LoVo (cell line): ENCODE results near the gene CP.
A peak's percentile ranks its signal among the peaks of the same experiment; 100 is the strongest.
"Not testable (repeated sequence)": the region's sequence is repeated elsewhere in the genome, so short reads cannot be mapped to it uniquely, and the experiment has no call there.

Experiments used
- DNase-seq: peaks from one replicate; pipeline ENCODE4 v3.0.0-alpha.2; 2016; ENCODE audit warnings: low spot score

CP gene

DNA sequence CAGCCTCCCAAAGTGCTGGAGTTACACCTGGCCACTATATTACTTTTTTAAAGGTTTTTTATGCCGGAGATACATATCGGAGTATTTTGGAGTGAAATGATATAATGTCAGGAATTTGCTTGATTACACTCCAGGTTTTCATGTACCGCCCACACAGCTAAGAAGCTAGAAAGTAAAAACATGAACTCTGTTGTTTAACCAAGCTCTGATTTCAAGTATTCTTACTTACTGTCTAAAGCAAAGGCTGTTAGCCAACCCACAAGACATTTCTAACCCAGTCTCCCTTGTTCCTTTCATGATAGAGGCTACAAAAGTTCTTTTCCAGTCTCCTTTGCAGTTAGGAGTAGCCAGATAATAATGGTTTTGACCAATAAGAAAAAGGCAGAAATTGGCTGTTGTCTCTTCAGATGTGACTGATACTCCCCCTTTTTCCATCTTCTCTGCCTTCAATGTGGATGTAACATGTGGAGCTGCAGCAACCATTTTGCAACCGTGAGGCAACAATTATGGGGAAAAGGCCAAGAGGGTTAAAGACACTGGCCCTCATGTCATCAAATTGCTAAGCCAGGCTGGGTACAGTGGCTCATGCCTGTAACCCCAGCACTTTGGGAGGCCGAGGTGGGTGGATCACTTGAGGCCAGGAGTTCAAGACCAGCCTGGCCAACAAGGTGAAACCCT lies 6.1 kb upstream of the CP start:
- no peak for DNase-seq

DNA sequence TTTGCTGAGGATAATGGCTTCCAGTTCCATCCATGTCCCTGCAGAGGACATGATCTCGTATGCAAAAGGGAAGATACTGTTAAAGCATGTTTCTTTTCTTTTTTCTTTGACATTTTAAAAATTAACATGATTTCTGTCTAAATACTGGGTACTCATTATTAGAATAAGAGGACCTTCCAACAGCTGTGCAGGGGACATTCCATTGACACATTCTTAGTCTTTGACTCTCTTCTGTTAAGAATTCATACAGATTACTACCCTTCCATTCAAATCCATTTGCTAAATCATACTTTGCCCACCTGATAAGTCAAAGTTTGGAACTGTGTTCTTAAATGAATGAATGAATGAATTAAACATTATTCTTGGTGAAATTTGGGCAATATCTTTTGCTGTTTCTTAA lies 5.1 kb upstream of the CP start:
- DNase-seq, result no peak

DNA sequence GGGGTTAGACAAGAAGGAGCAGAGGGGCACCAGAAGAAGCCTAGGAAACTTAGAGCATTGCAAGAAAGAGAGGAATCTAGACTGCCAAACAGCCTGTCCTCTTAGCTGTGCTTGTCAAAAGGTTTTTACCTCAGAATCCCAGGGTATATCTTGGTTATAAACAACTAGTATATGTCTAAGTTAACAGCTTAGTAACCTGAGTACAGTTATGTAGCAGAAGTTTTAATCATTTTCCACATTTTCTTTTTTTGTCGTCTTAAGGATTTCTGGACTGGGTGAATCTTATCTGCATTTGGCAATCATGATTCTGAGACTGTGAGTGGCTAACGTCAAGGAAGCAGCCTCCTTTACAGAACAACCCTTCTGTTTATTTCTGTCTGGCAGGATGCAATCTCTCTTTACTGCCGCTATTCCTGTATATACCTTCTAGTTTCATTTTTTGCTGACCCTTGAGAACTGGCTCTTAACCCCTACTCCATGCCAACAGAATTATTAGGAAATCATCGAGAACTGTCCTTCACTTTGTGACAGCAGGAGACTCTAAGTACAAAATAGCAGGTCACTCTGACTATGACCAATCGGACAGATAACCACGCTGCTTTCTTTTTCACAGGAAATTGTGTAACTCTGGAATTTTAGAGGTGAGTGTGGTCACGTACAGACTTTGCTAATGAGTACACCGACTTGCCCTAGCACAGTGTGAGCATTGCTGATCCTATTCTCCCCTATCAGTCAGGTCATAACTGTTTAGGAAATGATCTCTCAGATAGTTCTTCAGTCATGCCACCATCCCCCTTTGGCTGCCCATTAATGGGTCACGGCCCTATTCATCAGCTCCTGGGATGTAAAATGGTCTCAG lies 3.3 kb upstream of the CP start:
- peak; percentile 25 for DNase-seq

DNA sequence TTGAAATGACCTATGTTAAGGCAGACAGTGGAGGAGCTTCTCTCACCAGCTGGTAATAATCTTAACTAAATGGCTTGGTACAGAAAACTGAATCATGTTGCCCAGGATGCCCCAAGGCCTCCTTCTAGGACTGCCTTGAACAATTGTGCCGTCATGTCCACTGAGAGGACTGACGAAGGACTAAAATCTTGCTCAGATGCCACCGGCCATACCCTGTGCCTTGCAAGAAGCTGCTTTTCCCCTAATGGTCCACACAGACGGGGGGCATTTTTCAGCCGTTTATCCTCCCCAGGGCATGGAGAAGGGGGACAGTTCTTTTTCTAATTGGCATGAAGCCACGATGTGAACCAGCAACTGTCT lies 1.8 kb upstream of the CP start:
- DNase-seq, result no peak

DNA sequence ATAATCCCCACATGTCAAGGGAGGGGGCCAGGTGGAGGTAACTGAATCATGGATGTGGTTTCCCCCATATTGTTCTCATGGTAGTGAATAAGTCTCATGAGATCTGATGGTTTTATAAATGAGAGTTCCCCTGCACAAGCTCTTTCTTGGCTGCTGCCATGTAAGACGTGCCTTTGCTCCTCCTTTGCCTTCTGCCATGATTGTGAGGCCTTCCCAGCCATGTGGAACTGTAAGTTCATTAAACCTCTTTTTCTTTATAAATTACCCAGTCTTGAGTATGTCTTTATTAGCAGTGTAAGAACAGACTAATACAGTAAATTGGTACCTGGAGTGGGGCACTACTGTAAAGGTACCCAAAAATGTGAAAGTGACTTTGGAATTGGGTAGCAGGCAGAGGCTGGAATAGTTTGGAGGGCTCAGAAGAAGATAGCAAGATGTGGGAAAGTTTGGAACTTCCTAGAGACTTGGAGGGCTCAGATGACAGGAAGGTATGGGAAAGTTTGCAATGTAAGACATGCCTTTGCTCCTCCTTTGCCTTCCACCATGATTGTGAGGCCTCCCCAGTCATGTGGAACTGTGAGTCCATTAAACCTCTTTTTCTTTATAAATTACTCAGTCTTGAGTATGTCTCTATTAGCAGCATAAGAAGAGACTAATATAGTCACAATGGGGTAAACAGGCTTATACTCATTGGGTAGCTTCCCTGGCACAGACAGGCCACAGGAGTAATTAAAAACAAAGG lies 2.1 kb downstream of the CP start:
- DNase-seq, result not testable (repeated sequence)

DNA sequence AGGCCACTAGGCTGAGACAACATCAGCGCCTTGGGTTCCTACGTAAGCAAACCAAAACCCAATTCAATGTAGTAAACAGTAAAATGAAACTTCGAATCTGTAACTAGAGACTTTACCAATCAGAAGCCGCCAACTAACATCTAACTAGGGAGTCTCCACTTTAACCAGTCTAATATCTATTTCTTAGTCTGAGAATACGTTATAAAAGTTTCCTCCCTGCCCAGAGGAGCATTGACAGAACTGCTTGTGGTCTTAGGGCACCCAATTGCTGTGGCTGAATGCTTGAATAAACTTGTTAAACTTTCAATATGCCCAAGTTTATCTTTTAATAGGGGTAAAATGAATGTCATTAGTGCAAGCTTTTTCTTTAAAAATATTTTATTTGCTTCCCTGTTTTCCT lies 4.3 kb downstream of the CP start:
- no peak for DNase-seq

DNA sequence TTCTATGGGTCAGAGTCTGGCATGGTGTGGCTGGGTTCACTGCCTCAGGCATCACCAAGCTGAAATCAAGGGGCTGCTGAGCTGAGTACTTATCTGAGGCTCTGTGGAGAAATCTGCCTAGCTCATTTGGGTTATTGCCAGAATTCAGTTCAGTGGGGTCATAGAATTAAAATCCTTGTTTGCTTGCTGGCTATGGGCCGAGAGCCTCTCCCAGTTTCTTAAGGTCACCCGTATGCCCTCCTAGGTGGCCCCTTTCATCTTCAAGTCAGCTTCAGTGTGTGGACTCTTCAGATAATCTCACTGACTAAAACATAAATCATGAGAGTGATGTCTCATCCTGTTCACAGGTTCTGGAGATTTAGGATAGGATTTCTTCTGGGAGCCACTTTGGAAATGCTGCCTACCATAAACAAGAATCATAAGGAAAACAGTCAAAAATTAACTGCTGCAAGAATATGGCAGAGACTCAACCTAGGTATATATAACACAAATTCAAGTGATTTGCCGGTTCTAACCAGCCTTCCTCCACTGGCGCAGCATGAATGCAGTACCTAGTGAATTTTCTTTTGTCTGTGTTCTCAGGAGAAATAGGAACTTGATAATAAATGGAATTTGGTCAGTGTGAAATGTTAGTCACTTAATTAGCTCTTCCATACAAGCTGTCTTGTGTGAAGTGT lies 5.3 kb downstream of the CP start:
- no peak for DNase-seq

DNA sequence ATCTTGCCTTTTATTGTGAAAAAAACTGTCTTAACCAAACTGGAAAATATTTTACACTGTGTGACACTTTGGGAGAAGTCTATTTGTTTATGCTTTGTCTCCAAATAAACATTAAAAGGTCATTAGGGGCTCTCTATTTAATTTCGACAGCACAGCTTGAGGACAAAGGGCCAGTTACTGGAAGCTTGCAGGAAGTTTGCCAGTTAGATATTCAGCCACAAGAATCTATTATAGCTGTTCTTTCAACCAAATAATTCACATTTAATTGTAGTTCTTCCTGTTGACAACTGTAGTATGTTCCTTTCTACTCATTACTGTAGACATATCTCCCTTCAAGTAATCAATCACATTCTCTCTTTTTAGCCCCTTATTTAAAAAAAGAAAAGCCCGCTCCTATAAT lies 6.1 kb downstream of the CP start:
- no peak for DNase-seq

DNA sequence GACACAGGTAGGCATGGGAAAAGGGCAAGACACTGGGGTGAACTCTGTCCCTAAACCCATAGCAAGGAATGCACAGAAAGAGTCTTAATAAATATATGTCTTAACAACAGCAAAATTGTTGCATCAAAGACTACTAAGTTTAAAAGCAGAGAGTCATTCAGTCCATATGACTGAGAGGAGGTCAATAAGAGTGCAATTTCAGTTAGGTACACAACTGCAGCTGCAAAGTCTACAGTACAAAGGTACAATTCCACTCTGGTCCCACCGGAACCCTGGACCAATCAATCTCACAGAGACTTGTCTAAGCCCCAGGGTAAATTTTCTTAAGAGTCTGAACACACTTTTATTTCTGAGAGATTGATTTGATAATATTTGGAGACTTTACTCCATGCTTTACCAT lies 6.9 kb downstream of the CP start:
- DNase-seq, result no peak

DNA sequence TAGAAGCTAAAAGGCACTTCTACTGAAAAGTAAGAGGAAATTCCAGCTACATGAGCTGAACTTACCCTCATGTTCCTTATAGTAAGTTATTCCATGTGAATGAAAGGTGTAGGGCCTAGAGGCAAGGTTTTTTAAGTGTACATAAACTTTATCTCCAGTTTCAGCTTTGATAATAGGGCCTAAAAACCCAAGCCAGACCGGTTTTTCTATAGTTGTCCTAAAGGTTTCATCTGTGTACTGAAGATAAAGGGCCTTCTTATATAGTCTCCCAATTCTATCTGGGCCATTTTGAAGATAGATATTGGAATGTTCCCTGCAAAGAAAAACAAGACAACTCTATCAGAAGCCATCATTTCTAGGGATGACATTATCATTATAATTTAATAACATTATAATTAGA lies 9.2 kb downstream of the CP start:
- DNase-seq, result no peak

DNA sequence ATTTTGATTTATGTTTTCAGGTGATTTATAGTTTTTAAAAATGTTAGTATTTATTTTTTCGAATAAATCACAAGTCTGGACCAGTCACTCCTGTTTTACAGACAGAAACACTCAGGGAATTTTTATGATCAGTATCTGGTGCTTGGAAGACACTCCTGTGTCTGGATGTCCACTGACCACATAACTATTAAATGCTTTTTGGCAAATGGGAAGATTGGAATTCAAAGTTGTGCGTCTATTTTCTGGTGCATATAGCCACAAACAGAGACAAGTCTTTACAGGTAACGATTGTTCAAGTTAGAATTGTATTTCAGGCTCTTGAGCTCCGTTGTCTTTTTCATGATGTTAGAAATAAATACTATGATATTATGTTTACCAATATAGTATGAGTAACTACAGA lies 12.2 kb downstream of the CP start:
- no peak for DNase-seq

DNA sequence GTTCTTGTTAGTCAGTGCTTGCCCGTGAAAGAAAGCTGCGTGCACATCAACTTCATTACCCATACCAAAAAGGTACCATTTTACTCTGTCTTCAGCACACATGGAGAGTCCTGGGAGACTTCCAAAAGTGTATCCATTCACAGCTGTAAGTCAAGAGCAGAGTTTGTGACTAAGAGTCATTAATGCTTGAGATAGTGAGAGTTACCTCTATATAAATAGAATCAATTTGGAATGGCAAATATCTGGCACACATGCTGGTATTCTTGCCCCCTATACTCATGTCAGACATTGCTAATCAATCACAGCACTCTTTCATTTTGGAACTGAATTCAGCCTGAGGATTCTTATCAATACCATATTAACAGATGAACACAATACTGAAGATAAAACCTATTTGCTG lies 14.2 kb downstream of the CP start:
- DNase-seq, result no peak

DNA sequence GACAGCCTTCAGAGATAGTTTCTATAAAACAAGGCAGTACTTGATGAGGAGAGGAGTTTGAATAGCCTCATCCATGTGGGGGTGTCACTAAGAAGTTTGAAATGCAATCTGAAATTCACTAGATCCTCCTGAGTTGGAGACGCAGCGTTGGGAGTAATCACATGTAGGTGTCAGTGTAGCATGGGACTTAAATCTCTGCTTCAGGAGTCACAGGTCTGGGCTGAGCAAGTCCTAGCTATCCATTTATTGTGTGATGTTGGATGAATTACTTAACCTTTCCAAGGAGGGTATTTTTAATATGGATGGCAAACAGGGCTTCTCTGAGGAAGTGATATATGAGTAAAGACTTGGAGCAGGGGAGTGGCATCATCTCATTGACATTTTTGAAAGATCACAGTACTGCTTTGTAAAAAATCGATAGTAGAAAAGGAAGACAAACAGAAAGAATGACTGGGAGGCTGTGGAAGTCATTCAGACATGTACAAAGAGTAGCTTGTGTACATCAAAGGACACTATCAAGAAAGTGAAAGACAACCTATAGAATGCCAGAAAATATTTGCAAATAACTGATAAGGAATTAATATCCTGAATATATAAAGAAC lies 17.1 kb downstream of the CP start:
- no peak for DNase-seq

DNA sequence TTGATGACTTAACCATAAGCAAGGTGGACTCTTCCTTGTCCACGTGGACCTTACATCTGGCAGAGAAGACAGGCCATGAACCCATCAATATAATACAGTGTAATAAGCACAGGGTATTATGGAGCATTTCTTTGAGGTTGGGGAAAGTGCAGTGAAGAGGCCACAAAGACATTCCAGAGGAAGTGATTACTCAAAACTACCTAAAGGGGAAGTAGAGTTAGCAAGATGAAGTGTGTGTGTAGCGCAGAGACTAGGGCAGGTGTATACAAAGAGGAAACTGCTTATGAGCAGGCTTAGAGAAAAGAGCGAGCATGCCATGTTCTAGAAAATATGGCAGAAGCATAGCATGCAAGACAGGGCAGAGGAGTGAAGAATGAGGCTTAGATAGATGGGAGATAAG lies 17.9 kb downstream of the CP start:
- DNase-seq, result no peak

DNA sequence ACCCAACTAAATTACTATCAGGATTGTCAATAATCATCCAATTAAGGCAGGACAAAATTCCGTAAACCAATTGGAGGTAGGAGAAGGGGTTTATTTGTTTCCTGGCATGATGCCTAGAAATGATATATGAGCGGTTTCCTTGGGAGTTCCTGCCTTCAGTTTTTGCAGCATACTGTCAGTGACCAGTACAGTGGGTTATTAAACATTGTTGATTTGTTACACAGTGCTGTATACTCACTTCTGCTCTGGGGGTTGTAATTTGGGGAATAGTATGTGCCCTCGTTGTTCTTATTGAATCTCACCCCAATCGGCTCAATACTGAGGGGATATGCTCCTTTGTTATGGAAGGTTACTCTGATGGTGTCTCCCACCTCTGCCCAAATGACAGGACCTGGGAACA lies 22.2 kb downstream of the CP start:
- DNase-seq, result no peak

DNA sequence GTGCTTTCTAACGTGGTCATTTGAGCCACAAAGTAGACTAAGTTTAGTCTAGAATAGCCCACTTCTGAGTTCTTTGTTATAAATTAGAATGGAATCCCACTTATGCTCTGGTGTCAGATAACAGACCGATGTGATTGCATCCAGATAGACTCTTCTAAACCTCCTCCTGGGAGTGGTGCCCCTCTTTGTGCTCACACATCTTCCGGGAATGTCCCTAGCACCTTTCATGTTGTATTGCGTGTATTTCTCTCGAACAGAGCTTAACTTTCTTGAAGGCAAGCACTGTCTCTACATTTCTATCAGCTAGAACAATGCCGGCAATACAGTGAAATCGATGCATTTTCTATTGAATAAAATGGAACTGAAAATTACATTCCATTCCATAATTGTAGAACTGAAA lies 23.0 kb downstream of the CP start:
- no peak for DNase-seq

DNA sequence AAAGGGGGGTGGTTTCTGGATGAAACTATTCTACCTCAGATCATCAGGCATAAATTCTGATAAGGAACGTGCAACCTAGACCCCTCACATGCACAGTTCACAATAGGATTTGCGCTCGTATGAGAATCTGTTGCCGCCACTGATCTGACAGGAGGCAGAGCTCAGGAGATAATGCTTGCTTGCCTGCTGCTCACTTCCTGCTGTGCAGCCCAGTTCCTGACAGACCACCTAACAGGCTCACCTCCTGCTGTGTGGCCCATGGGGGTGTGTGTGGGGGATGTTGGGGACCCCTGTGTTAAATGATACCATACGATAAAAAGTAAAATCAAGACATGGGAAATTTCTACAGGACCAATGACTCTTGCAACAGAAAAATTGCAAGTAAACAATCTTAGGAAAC lies 24.0 kb downstream of the CP start:
- no peak for DNase-seq

DNA sequence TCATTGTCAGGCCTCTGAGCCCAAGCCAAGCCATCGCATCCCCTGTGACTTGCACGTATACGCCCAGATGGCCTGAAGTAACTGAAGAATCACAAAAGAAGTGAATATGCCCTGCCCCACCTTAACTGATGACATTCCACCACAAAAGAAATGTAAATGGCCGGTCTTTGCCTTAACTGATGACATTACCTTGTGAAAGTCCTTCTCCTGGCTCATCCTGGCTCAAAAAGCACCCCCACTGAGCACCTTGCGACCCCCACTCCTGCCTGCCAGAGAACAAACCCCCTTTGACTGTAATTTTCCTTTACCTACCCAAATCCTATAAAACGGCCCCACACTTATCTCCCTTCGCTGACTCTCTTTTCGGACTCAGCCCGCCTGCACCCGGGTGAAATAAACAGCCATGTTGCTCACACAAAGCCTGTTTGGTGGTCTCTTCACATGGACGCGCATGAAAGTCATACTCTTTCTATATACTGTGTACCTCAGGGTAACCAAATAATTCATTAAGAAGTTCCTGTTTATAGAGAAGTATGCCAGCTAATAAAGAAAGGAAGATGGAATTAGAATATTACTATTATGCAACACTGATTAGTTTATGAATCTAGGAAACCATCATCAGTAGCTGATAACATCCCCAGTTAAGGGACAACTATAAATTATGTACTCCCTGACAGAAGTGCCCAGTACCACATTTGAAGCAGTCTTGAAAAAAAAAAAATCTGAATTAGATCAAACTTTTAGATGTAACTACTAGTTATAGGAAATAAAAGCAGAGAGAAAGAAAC lies 24.6 kb downstream of the CP start:
- DNase-seq, result not testable (repeated sequence)

DNA sequence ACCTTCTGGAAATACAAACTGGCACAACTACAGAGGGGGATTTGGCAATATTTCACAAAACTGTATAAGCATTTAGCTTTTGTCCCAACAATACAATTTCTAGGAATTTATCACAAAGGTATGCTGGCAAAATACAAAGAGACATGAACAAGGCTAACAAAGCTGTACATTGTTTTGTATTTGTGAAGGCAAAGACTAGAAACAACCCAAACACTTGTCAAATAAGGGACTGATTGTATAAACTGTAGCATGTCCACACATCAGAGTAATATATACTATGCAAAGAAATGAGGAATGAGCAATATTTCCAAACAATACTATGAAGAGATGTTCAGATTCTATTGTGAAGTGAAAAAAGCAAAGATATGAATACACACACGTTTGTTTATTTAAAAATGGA lies 26.4 kb downstream of the CP start:
- DNase-seq, result no peak

DNA sequence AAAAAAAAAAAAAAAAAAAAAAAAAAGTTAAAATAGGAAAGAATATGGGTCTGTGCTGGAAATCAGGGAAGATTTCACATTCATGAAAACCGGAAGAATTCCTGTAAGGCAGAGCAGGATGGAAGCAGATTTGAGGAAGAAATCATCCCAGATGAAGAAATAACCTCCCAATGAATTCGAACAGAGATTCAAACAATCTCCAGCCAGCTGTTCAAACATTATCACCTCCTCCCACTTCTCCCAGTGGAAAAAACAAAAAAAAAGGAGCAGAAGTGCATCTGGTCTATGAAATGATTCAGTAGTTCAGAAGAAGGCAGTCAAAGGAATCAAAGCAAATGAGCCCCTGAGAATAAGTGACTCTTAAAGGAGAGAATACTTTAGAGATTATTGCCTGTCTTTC lies 33.1 kb downstream of the CP start:
- DNase-seq, result no peak

DNA sequence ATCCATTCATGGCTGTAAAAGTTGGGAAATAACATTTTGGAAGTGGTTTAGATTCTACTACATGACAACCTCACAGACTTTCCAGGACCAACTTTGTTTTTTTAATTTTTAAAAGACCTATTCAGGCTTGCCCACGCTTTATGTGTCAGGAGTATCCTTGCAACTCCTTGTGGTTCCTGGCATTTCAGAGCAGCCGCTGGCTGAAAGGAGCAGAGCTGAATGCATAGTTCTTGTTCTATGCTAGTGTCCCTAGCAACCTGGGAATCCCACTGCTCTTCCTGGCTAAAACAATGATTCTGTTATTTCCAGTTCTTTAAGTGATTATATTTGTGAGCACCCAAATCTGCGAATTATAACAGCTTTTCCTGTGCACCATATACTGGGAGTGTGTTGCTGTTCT lies 34.9 kb downstream of the CP start:
- no peak for DNase-seq
